HL-60 (cell line): Measurements from ENCODE around the gene GALP.

Source experiments
- GABPA ChIP-seq: IDR thresholded peaks from 2 replicates; pipeline ENCODE4 v1.6.1; 2012; ENCODE audit warnings: low read depth
- POLR2AphosphoS5 ChIP-seq: IDR thresholded peaks from 2 replicates; pipeline ENCODE4 v1.6.1; 2012; ENCODE audit warnings: low read depth
- TF ChIP-seq, protein P1 (sequence below): IDR thresholded peaks from one replicate; pipeline ENCODE4 v1.5.1; 2011; ENCODE audit warnings: low read length, control low read depth, inconsistent platforms; ENCODE audit not compliant: insufficient read depth

DNA sequence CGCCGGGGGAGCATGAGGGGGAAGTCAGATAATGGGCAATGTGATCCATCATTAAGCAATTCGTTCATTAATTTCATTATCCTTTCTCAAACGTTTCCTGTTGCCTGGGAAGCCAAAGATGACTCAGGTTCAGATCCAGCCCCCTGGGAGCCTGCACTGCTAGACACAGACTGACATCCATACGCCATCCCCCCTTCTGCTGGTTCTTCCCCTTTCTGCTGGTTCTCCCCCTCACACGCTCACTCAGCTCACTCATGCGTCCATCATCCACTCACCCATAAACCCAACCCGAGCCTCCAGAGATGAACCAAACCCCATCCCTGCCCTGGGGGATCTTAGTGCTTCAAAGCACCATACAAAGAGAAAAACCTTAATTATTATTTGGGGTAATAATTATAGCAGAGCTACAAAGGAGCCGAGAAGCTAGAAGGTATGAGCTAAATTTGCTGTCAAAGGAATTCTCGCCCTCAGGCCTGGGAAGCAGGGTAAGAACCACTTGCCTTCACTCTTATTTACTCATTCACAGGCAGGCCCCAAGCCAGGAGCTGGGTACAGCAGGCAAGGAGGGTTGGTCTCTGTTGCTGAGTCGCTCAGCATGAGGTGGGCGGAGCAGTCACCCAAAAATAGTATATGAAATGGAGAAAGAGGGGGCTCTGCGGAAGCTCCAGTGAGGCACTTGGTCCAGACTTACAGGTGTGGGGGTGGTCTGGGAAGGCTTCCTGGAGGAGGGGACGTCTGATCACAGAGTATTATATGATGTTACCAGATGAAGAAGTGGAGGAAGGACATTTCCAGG is 41.8 kb upstream of the GALP start:
- TF ChIP-seq, protein P1, sequence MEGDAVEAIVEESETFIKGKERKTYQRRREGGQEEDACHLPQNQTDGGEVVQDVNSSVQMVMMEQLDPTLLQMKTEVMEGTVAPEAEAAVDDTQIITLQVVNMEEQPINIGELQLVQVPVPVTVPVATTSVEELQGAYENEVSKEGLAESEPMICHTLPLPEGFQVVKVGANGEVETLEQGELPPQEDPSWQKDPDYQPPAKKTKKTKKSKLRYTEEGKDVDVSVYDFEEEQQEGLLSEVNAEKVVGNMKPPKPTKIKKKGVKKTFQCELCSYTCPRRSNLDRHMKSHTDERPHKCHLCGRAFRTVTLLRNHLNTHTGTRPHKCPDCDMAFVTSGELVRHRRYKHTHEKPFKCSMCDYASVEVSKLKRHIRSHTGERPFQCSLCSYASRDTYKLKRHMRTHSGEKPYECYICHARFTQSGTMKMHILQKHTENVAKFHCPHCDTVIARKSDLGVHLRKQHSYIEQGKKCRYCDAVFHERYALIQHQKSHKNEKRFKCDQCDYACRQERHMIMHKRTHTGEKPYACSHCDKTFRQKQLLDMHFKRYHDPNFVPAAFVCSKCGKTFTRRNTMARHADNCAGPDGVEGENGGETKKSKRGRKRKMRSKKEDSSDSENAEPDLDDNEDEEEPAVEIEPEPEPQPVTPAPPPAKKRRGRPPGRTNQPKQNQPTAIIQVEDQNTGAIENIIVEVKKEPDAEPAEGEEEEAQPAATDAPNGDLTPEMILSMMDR: no peak
- no peak for TF ChIP-seq POLR2AphosphoS5
- TF ChIP-seq GABPA: no peak
